DND-41 (cell line): ENCODE measurements around the gene CHIT1.

Experiments used
- ATAC-seq: fragments of 200-7000 bp; cut with Tn5 transposase; 3 replicates; pipeline ENCODE4 v1.9.1; 2021; ENCODE audit warnings: low read depth; ENCODE audit not compliant: insufficient read depth
- DNase-seq: peaks from one replicate; pipeline ENCODE4 v3.0.0-alpha.2; 2020
- H2AFZ ChIP-seq: 2 replicates; pipeline ENCODE4 v1.6.0; 2012; ENCODE audit warnings: low read depth, low read length
- H3K27ac ChIP-seq: 2 replicates; pipeline ENCODE4 v1.5.1; 2012; ENCODE audit warnings: low read length, inconsistent platforms
- H3K27me3 ChIP-seq: fragments of 200-600 bp; sonication (generic); 2 replicates; pipeline ENCODE4 v1.6.0; 2012; ENCODE audit warnings: low read length, mild to moderate bottlenecking, inconsistent platforms; ENCODE audit not compliant: insufficient read depth, poor library complexity
- H3K36me3 ChIP-seq: 2 replicates; pipeline ENCODE4 v1.5.1; 2012; ENCODE audit warnings: low read length, inconsistent platforms; ENCODE audit not compliant: insufficient read depth
- H3K4me1 ChIP-seq: 2 replicates; pipeline ENCODE4 v1.5.1; 2012; ENCODE audit warnings: mild to moderate bottlenecking, low read length; ENCODE audit not compliant: insufficient read depth
- H3K4me2 ChIP-seq: 2 replicates; pipeline ENCODE4 v1.6.0; 2012; ENCODE audit warnings: mild to moderate bottlenecking, moderate library complexity, low read length, inconsistent platforms; ENCODE audit not compliant: insufficient read depth
- H3K4me3 ChIP-seq, 2 experiments: fragments of 200-600 bp in 1 of 2; shearing (Covaris generic) in 1 of 2; 2 replicates each; pipeline ENCODE4 v1.5.1; 2012 to 2016; ENCODE audit warnings: inconsistent platforms in 2 of 2, low read length in 2 of 2, mild to moderate bottlenecking in 2 of 2, low read depth in 1 of 2, moderate library complexity in 1 of 2
- H3K79me2 ChIP-seq: 2 replicates; pipeline ENCODE4 v1.6.0; 2012; ENCODE audit warnings: low read length, inconsistent platforms; ENCODE audit not compliant: insufficient read depth
- H3K9ac ChIP-seq: 2 replicates; pipeline ENCODE4 v1.6.0; 2012; ENCODE audit warnings: low read depth, mild to moderate bottlenecking, inconsistent platforms, low read length, moderate library complexity
- H3K9me3 ChIP-seq: 2 replicates; pipeline ENCODE4 v1.5.1; 2012; ENCODE audit warnings: low read length, moderate library complexity, mild to moderate bottlenecking, inconsistent platforms; ENCODE audit not compliant: insufficient read depth, severe bottlenecking
- H4K20me1 ChIP-seq: 2 replicates; pipeline ENCODE4 v1.6.0; 2012; ENCODE audit warnings: low read length; ENCODE audit not compliant: insufficient read depth
- CTCF ChIP-seq: IDR thresholded peaks from 2 replicates; pipeline ENCODE4 v1.5.1; 2012; ENCODE audit warnings: borderline replicate concordance, low read length, moderate library complexity, mild to moderate bottlenecking; ENCODE audit not compliant: poor library complexity, severe bottlenecking; ENCODE audit errors: extremely low read depth
- EZH2 ChIP-seq: IDR thresholded peaks from 3 replicates; pipeline ENCODE4 v1.6.1; 2012; ENCODE audit warnings: borderline replicate concordance, low read depth, mild to moderate bottlenecking, moderate library complexity, low read length, inconsistent platforms; ENCODE audit not compliant: severe bottlenecking

The CHIT1 gene

GRCh38 chr1:203228670-203229069, 803 bp downstream of the CHIT1 start:
- Histone ChIP-seq H3K27me3 (peaks cover 18% of the 10 kb centered on the region), H3K4me3 (no peak overlapping the region), H2AFZ (no peak overlapping the region), H3K9me3 (no peaks in the 10 kb centered on the region), H3K4me1 (no peaks in the 10 kb centered on the region), H3K9ac (no peak overlapping the region), H3K4me2 (no peak overlapping the region), H3K36me3 (no peaks in the 10 kb centered on the region), H3K79me2 (no peaks in the 10 kb centered on the region), H4K20me1 (no peaks in the 10 kb centered on the region), H3K27ac (no peak overlapping the region)
- no peak for DNase-seq
- ATAC-seq = no peak
- TF ChIP-seq CTCF (no peak), EZH2 (no peak)

- ATAC-seq (no peak), DNase-seq (no peak)
- Histone ChIP-seq H3K36me3 (no peaks in the 10 kb centered on the region), H3K79me2 (no peaks in the 10 kb centered on the region), H3K4me3 (no peak overlapping the region), H3K4me1 (no peaks in the 10 kb centered on the region), H4K20me1 (no peaks in the 10 kb centered on the region), H2AFZ (no peak overlapping the region), H3K27ac (no peak overlapping the region), H3K27me3 (peaks cover 18% of the 10 kb centered on the region), H3K9me3 (no peaks in the 10 kb centered on the region), H3K9ac (no peak overlapping the region), H3K4me2 (no peak overlapping the region)
- TF ChIP-seq EZH2 (no peak), CTCF (no peak)
Measured at GRCh38 chr1:203227371-203228083, 1.9 kb downstream of the CHIT1 start.

- no peak for TF ChIP-seq EZH2
- no peak for TF ChIP-seq CTCF
- Histone ChIP-seq H3K9ac (no peak overlapping the region), H3K4me3 (no peak overlapping the region), H3K4me2 (no peak overlapping the region), H3K27ac (no peak overlapping the region), H3K79me2 (no peaks in the 10 kb centered on the region), H3K27me3 (peaks cover 26% of the 10 kb centered on the region), H4K20me1 (no peaks in the 10 kb centered on the region), H3K4me1 (no peaks in the 10 kb centered on the region), H3K9me3 (no peaks in the 10 kb centered on the region), H3K36me3 (no peaks in the 10 kb centered on the region), H2AFZ (no peak overlapping the region)
- DNase-seq (no peak), ATAC-seq (no peak)
Measured at GRCh38 chr1:203225071-203225470, 4.4 kb downstream of the CHIT1 start.
